Endothelial cell (in vitro differentiated cells): ENCODE measurements around the gene FOXO6. TPM values are rescaled to one million over a fixed set of nuclear protein-coding genes. Genes with fewer than 3 reads are reported as not detected.

Experiments
- DNase-seq: peaks from one replicate; pipeline ENCODE4 v3.0.0; 2021; ENCODE audit warnings: low spot score
- H3K27ac Mint-ChIP-seq: one replicate; pipeline ENCODE4 v1.8.0; 2021; ENCODE audit warnings: mixed read lengths, inconsistent platforms; ENCODE audit not compliant: unreplicated experiment
- H3K27me3 Mint-ChIP-seq: one replicate; pipeline ENCODE4 v1.8.0; 2021; ENCODE audit warnings: mild to moderate bottlenecking, moderate library complexity, mixed read lengths, inconsistent platforms; ENCODE audit not compliant: unreplicated experiment
- H3K36me3 Mint-ChIP-seq: one replicate; pipeline ENCODE4 v1.8.0; 2021; ENCODE audit warnings: mild to moderate bottlenecking, low read depth, mixed read lengths, inconsistent platforms; ENCODE audit not compliant: unreplicated experiment
- H3K4me1 Mint-ChIP-seq: one replicate; pipeline ENCODE4 v1.8.0; 2021; ENCODE audit warnings: mild to moderate bottlenecking, mixed read lengths, inconsistent platforms; ENCODE audit not compliant: unreplicated experiment
- H3K4me3 Mint-ChIP-seq: one replicate; pipeline ENCODE4 v1.8.0; 2021; ENCODE audit warnings: mild to moderate bottlenecking, mixed read lengths, inconsistent platforms; ENCODE audit not compliant: unreplicated experiment
- H3K9me3 Mint-ChIP-seq: one replicate; pipeline ENCODE4 v1.8.0; 2021; ENCODE audit warnings: mixed read lengths, inconsistent platforms; ENCODE audit not compliant: unreplicated experiment
- total RNA-seq: library from RNA; stranded (reverse); fragmentation: NEBNext Ultra II Directional; extraction: Animal tissue kit (Norgen Biotek cat#: 25700); gene quantifications from one replicate; pipeline ENCODE4 v1.2.1, GENCODE V29; 2021; ENCODE audit not compliant: unreplicated experiment
- TF ChIP-seq, protein P1 (sequence below): fragments of 200-600 bp; sonication (generic); IDR thresholded peaks from one replicate; pipeline ENCODE4 v1.5.0; 2021; ENCODE audit warnings: antibody characterized with exemption; ENCODE audit not compliant: unreplicated experiment

Gene FOXO6
- total RNA-seq, 1 donor from 2014 or later, result 0.23 TPM

GRCh38 chr1:41416081-41416480 lies 54.8 kb downstream of the FOXO6 start:
- no peaks in the 10 kb centered on the region for H3K36me3 Mint-ChIP-seq
- TF ChIP-seq, protein P1, sequence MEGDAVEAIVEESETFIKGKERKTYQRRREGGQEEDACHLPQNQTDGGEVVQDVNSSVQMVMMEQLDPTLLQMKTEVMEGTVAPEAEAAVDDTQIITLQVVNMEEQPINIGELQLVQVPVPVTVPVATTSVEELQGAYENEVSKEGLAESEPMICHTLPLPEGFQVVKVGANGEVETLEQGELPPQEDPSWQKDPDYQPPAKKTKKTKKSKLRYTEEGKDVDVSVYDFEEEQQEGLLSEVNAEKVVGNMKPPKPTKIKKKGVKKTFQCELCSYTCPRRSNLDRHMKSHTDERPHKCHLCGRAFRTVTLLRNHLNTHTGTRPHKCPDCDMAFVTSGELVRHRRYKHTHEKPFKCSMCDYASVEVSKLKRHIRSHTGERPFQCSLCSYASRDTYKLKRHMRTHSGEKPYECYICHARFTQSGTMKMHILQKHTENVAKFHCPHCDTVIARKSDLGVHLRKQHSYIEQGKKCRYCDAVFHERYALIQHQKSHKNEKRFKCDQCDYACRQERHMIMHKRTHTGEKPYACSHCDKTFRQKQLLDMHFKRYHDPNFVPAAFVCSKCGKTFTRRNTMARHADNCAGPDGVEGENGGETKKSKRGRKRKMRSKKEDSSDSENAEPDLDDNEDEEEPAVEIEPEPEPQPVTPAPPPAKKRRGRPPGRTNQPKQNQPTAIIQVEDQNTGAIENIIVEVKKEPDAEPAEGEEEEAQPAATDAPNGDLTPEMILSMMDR, result no peak
- no peak overlapping the region for H3K27ac Mint-ChIP-seq
- no peaks in the 10 kb centered on the region for H3K9me3 Mint-ChIP-seq
- no peak overlapping the region for H3K4me3 Mint-ChIP-seq
- no peak for DNase-seq
- H3K27me3 Mint-ChIP-seq, result peaks cover 10% of the 10 kb centered on the region
- peaks cover 3% of the 10 kb centered on the region for H3K4me1 Mint-ChIP-seq

GRCh38 chr1:41416552-41417334 lies 55.5 kb downstream of the FOXO6 start:
- H3K9me3 Mint-ChIP-seq, result no peaks in the 10 kb centered on the region
- H3K27ac Mint-ChIP-seq, result no peak overlapping the region
- peaks cover 10% of the 10 kb centered on the region for H3K27me3 Mint-ChIP-seq
- no peak overlapping the region for H3K4me3 Mint-ChIP-seq
- TF ChIP-seq, protein P1, result peak; percentile 88
- no peaks in the 10 kb centered on the region for H3K36me3 Mint-ChIP-seq
- H3K4me1 Mint-ChIP-seq, result peaks cover 3% of the 10 kb centered on the region
- DNase-seq, result peak; percentile 81

DNA sequence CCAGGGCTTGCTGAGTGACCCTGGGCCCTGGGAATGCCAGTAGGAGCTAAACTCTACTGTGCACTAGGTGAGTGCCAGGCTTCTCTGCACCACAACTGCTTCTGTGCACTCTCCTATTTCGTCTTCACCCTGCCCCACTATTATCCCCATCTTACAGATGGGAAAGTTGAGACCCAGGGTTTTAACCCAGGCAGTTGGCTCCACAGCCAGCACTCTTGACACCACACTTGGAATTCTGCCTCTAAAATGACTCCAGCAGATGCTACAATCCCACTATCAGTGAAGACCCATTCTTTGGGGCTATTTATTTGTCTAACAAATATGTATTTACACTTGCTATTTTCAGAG lies 56.1 kb downstream of the FOXO6 start:
- DNase-seq, result no peak
- H3K4me1 Mint-ChIP-seq, result peaks cover 3% of the 10 kb centered on the region
- no peaks in the 10 kb centered on the region for H3K36me3 Mint-ChIP-seq
- no peak overlapping the region for H3K27ac Mint-ChIP-seq
- TF ChIP-seq, protein P1, result peak; percentile 4
- H3K9me3 Mint-ChIP-seq, result no peaks in the 10 kb centered on the region
- no peak overlapping the region for H3K4me3 Mint-ChIP-seq
- peaks cover 13% of the 10 kb centered on the region for H3K27me3 Mint-ChIP-seq

DNA sequence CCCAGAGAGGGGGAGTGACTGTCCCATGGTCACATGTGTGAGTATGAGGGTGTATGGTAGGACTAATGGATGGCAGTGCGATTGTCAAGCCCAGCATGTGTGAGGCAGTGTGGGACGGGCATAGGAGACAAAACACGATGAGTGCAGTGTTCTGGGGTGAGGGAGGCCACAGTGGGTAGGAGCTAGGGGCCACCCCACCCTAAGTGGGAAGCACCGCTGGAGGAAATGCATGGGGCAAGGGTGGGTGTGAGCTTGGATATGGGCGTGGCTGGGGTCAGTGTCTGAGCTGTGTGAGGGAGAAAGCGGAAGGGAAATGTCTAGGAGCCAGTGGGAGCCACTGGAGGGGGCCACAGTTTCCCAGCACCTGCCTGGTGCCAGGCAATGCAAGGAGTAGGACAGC lies 56.5 kb downstream of the FOXO6 start:
- TF ChIP-seq, protein P1, result no peak
- Mint-ChIP-seq H3K27ac (no peak overlapping the region), H3K4me1 (no peaks in the 10 kb centered on the region)

DNA sequence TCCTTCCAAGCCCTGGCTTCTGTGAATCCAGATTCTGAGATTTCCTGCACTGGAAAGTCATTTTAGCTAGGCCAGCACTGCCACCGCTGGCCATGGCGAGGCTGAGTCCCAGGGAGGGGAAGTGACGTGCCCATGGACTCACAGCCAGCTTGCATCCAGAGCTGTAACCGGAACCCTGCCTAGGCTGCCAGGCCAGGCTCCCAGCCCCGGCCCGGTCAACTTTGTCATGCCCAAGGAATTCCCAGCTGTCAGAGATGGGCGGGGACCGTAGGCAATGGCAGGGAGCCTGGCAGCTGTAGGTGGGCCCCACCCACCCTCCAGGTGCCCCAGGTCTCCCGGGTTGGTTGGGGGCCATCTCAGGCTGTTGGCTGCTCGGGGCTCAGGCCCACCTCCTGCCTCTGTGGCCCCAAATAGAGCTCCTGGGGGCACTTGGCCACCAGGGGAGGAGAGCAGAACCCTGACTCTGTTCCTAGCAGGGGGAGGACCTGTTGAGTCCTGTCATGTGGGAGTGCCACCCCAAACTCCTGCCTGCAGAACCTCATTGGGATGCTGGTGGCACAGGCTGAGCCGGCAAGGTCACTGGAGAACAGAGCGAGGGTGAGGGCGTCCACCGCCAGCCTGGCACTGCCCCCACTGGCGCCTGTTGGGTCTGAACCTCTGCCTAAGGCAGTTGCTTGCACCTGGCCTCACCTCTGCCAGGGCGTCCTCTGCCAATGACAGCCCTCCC lies 57.8 kb downstream of the FOXO6 start:
- no peaks in the 10 kb centered on the region for H3K4me1 Mint-ChIP-seq
- no peak overlapping the region for H3K27ac Mint-ChIP-seq
- H3K9me3 Mint-ChIP-seq, result no peaks in the 10 kb centered on the region
- no peaks in the 10 kb centered on the region for H3K36me3 Mint-ChIP-seq
- H3K27me3 Mint-ChIP-seq, result peaks cover 9% of the 10 kb centered on the region
- no peak for DNase-seq
- TF ChIP-seq, protein P1, result no peak
- H3K4me3 Mint-ChIP-seq, result no peak overlapping the region

More for the DNA sequence above, 56.5 kb downstream of the FOXO6 start:
- no peak for DNase-seq
- Mint-ChIP-seq H3K9me3 (no peaks in the 10 kb centered on the region), H3K36me3 (no peaks in the 10 kb centered on the region), H3K27me3 (peaks cover 9% of the 10 kb centered on the region), H3K4me3 (no peak overlapping the region)
